Epithelial cell of prostate (primary cell): ENCODE measurements around the gene USF1.
A peak's percentile ranks its signal among the peaks of the same experiment; 100 is the strongest.

ENCODE experiments used
- DNase-seq: peaks from one replicate; pipeline ENCODE4 v3.0.0-alpha.2; 2011; ENCODE audit warnings: low read depth, low spot score
- H3K27ac ChIP-seq: fragments of 450-650 bp; 2 replicates; pipeline ENCODE4 v1.5.1; 2017; ENCODE audit warnings: mild to moderate bottlenecking

USF1 gene

GRCh38 chr1:161045736-161046604 lies at the start of gene USF1:
USF1 (minus strand) TSS chr1:161045977; CDS start chr1:161043275, 2,702 bp downstream.
- H3K27ac ChIP-seq = peak within 1 kb of the TSS; percentile 91
- DNase-seq = peak; percentile 74

- no peak overlapping the region for H3K27ac ChIP-seq
- DNase-seq = no peak
Measured at GRCh38 chr1:161095230-161095629, 49.5 kb upstream of the USF1 start.

- H3K27ac ChIP-seq = no peak overlapping the region
- no peak for DNase-seq
Measured at GRCh38 chr1:161094481-161094880, 48.7 kb upstream of the USF1 start.

GRCh38 chr1:161092621-161093028 lies 46.8 kb upstream of the USF1 start:
- no peak for DNase-seq
- peak overlapping the region; percentile 53 for H3K27ac ChIP-seq

GRCh38 chr1:161091796-161092507 lies 46.2 kb upstream of the USF1 start:
- no peak for DNase-seq
- peak overlapping the region; percentile 53 for H3K27ac ChIP-seq

GRCh38 chr1:161091093-161091492 lies 45.3 kb upstream of the USF1 start:
- no peak overlapping the region for H3K27ac ChIP-seq
- DNase-seq = no peak

- DNase-seq = no peak
- no peak overlapping the region for H3K27ac ChIP-seq
Measured at GRCh38 chr1:161090617-161091016, 44.8 kb upstream of the USF1 start.

- DNase-seq = no peak
- peak overlapping the region; percentile 95 for H3K27ac ChIP-seq
Measured at GRCh38 chr1:161089938-161090337, 44.2 kb upstream of the USF1 start.

- peak; percentile 85 for DNase-seq
- peak within 1 kb of the TSS; percentile 95 for H3K27ac ChIP-seq
Measured at GRCh38 chr1:161089251-161089924, 43.6 kb upstream of the USF1 start, which contains the start of gene NECTIN4. NECTIN4 (minus strand) TSS chr1:161089558; CDS start chr1:161089296, 262 bp downstream.

- peak overlapping the region; percentile 95 for H3K27ac ChIP-seq
- no peak for DNase-seq
Measured at GRCh38 chr1:161088587-161089110, 42.9 kb upstream of the USF1 start.

- peak overlapping the region; percentile 95 for H3K27ac ChIP-seq
- no peak for DNase-seq
Measured at GRCh38 chr1:161086457-161086856, 40.7 kb upstream of the USF1 start.

GRCh38 chr1:161085165-161085564 lies 39.4 kb upstream of the USF1 start:
- peak overlapping the region; percentile 95 for H3K27ac ChIP-seq
- no peak for DNase-seq

GRCh38 chr1:161084597-161084988 lies 38.8 kb upstream of the USF1 start:
- peak overlapping the region; percentile 95 for H3K27ac ChIP-seq
- no peak for DNase-seq

- peak overlapping the region; percentile 95 for H3K27ac ChIP-seq
- no peak for DNase-seq
Measured at GRCh38 chr1:161083748-161084596, 38.2 kb upstream of the USF1 start.

GRCh38 chr1:161082996-161083747 lies 37.4 kb upstream of the USF1 start:
- H3K27ac ChIP-seq = peak overlapping the region; percentile 95
- DNase-seq = peak; percentile 96

- H3K27ac ChIP-seq = peak overlapping the region; percentile 95
- DNase-seq = no peak
Measured at GRCh38 chr1:161082483-161082882, 36.7 kb upstream of the USF1 start.

GRCh38 chr1:161081519-161081918 lies 35.7 kb upstream of the USF1 start:
- DNase-seq = no peak
- H3K27ac ChIP-seq = peak overlapping the region; percentile 95

GRCh38 chr1:161080441-161081405 lies 34.9 kb upstream of the USF1 start:
- peak overlapping the region; percentile 95 for H3K27ac ChIP-seq
- DNase-seq = no peak
